Fibroblast of mammary gland (primary cell): Measurements from ENCODE around the gene FHIT.

ENCODE experiments used
- DNase-seq: peaks from one replicate; pipeline ENCODE4 v3.0.0-alpha.2; 2010; ENCODE audit warnings: low read depth
- H3K4me3 ChIP-seq: 2 replicates; pipeline ENCODE4 v1.5.1; 2011; ENCODE audit warnings: low read depth, mild to moderate bottlenecking, low read length, moderate library complexity; ENCODE audit not compliant: control insufficient read depth
- TF ChIP-seq, protein P1 (sequence below): conservative IDR thresholded peaks from 2 replicates; pipeline ENCODE4 v1.5.1; 2011; ENCODE audit warnings: low read depth, low read length, inconsistent platforms; ENCODE audit not compliant: control insufficient read depth, insufficient read depth

Gene FHIT

DNA sequence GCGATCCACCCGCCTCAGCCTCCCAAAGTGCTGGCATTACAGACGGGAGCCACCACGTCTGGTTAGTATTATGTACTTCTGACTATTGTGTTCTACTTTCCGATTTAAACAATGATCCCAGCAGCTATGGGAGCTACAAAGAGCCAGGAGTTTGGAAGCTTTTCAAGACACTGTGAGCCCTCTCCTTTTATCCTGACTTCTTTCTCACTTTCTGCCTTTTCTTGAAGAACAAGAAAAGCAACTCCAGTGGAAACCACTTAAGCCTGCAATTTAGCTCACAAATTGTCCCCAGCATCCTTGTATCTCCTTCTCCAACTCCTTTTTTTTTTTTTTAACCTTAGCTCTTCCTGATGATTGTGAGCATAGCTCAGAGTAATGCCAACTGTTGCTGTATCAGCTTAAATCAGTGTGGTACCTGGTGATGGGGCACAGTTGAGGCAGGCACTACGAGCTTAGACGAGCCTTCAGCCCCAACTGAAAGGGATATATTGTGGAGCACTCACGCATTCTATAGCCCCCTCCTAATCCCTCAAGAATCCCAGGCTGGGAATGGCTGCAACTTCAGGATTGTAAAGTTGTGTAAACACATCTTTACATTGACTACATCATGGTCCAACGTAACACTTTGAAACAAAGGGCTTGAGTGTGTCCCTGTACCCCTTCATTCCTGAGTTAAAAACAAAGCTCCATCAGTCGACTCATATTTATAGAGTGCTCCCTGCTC, 677.0 kb downstream of the FHIT start:
- no peak overlapping the region for H3K4me3 ChIP-seq
- TF ChIP-seq, protein P1, sequence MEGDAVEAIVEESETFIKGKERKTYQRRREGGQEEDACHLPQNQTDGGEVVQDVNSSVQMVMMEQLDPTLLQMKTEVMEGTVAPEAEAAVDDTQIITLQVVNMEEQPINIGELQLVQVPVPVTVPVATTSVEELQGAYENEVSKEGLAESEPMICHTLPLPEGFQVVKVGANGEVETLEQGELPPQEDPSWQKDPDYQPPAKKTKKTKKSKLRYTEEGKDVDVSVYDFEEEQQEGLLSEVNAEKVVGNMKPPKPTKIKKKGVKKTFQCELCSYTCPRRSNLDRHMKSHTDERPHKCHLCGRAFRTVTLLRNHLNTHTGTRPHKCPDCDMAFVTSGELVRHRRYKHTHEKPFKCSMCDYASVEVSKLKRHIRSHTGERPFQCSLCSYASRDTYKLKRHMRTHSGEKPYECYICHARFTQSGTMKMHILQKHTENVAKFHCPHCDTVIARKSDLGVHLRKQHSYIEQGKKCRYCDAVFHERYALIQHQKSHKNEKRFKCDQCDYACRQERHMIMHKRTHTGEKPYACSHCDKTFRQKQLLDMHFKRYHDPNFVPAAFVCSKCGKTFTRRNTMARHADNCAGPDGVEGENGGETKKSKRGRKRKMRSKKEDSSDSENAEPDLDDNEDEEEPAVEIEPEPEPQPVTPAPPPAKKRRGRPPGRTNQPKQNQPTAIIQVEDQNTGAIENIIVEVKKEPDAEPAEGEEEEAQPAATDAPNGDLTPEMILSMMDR = no peak
- DNase-seq = no peak

- H3K4me3 ChIP-seq = no peak overlapping the region
- DNase-seq = peak; percentile 58
- TF ChIP-seq, protein P1 = no peak
Observed at GRCh38 chr3:60573494-60573893, 677.8 kb downstream of the FHIT start.

- no peak overlapping the region for H3K4me3 ChIP-seq
- TF ChIP-seq, protein P1 = no peak
- DNase-seq = no peak
Observed at GRCh38 chr3:60571511-60571910, 679.7 kb downstream of the FHIT start.

DNA sequence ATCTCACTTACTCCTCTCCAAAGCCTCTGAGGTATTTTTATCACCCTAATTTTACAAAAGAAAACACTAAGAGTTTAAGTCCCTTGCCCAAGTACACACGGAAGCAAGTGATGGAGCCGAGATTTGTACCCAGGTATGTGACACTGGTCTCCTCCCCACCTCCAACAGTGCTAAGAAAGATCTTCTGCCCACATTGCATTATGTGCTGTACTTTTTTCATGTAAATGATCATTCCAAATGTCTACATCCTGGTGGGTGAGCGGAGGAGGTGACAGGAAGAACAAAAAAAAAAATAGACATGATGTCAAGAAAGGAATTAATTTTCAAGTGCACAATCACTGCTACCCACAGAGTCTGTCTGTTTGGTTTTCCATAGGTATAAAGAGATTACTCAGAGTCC, 694.1 kb downstream of the FHIT start:
- H3K4me3 ChIP-seq = no peak overlapping the region
- TF ChIP-seq, protein P1 = no peak

DNA sequence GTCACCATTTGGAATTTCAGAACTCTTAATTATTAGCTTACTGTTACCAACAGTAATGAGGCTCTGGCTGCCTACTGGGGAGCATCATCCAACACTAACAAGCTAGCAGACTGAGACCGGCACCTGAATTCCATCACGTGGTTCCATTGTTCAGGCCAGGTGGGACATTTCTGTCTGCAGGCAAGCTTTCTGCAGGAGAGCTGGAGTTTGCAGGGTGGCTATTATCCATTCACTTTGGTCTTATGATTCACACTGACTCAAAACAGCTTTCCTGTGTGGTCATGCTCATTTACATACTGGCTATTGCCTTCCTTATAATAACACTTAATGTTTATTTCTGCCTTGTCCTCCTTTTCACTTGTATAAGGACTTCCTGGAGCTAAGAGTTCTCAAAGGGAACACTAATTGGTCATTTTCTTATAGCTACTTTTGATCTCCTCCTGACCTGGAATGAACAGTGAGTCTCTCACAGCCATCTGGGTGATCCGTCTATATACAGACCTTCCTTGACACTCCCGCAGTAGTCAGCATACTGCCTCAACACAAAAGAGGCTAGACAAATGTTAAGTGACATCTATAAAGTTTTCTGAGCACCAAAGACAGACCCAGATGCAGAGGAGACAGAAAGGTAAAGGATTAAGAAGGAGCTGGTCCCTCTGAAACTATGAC, 695.4 kb downstream of the FHIT start:
- TF ChIP-seq, protein P1 = no peak
- DNase-seq = peak; percentile 20
- no peak overlapping the region for H3K4me3 ChIP-seq

More for the DNA sequence above, 694.1 kb downstream of the FHIT start:
- DNase-seq = no peak

DNA sequence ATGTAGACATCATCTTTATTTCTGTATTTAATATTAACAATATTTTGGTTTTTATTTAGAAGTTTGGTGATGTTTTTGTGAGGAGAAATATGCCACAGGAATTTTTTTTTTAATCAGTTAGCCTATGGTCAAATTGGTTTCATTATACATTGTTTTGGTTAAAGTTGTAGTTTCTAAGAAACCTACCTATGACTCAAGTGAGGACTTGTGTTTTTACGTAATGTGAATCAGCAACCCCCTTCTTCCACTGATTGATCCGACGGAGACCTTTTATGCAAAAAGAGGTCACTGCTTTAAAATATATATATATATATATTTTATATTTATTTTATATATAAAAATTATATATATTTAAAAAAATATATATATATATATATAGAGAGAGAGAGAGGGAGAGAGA, 698.1 kb downstream of the FHIT start:
- TF ChIP-seq, protein P1 = no peak
- no peak overlapping the region for H3K4me3 ChIP-seq
- no peak for DNase-seq
